ENCODE measurements around the gene BHLHA9. TPM values are rescaled to one million over a fixed set of nuclear protein-coding genes. Genes with fewer than 3 reads are reported as not detected.

Gene BHLHA9
- total and polyA plus RNA-seq, 2 donors from 2014 or later, result not detected

- TF ChIP-seq CTCF (IDR thresholded peaks at IDR 0.05; ENCODE audit: borderline replicate concordance, extremely low read depth, insufficient read depth), result no peak
- no peak for DNase-seq
- H3K4me3 ChIP-seq (ENCODE audit: low read length in 3 of 3), result no peak overlapping the region
- H3K4me1 ChIP-seq (ENCODE audit: control insufficient read depth in 2 of 3, insufficient read depth in 2 of 3, low read depth in 1 of 3, low read length in 3 of 3), result peaks cover 0 to 4% (median 0%) of the 10 kb centered on the region in 3 donors
- H3K27me3 ChIP-seq (ENCODE audit: control insufficient read depth, insufficient read depth, low read length), result no peaks in the 10 kb centered on the region
- FAIRE-seq, result no peak
- H3K27ac ChIP-seq (ENCODE audit: low read depth in 2 of 2, low read length in 2 of 2), result no peak overlapping the region
- H3K36me3 ChIP-seq (ENCODE audit: control insufficient read depth in 2 of 3, insufficient read depth in 3 of 3, low read length in 3 of 3), result no peaks in the 10 kb centered on the region
- intact Hi-C loops (cut with DNase I), result no loop called here
- no peaks in the 10 kb centered on the region for H3K9me3 ChIP-seq (ENCODE audit: control insufficient read depth in 2 of 3, insufficient read depth in 1 of 3, low read length in 3 of 3)
- no peak overlapping the region for H3K9ac ChIP-seq (ENCODE audit: low read length in 3 of 3)
Measured at GRCh38 chr17:1260770-1261161, 9.5 kb upstream of the BHLHA9 start.

- peaks cover 0 to 6% (median 0%) of the 10 kb centered on the region in 3 donors for H3K4me1 ChIP-seq (ENCODE audit: control insufficient read depth in 2 of 3, insufficient read depth in 2 of 3, low read depth in 1 of 3, low read length in 3 of 3)
- FAIRE-seq, result no peak
- peak in 3 of 5 donors; percentile 55 to 65 (median 62) for DNase-seq
- no peak overlapping the region for H3K27ac ChIP-seq (ENCODE audit: low read depth in 2 of 2, low read length in 2 of 2)
- no peak for TF ChIP-seq CTCF (IDR thresholded peaks at IDR 0.05; ENCODE audit: borderline replicate concordance, extremely low read depth, insufficient read depth)
- no peak overlapping the region for H3K4me3 ChIP-seq (ENCODE audit: low read length in 3 of 3)
- H3K36me3 ChIP-seq (ENCODE audit: control insufficient read depth in 2 of 3, insufficient read depth in 3 of 3, low read length in 3 of 3), result no peaks in the 10 kb centered on the region
- H3K9ac ChIP-seq (ENCODE audit: low read length in 3 of 3), result no peak overlapping the region
- intact Hi-C loops (cut with DNase I), result no loop called here
- no peaks in the 10 kb centered on the region for H3K9me3 ChIP-seq (ENCODE audit: control insufficient read depth in 2 of 3, insufficient read depth in 1 of 3, low read length in 3 of 3)
- H3K27me3 ChIP-seq (ENCODE audit: control insufficient read depth, insufficient read depth, low read length), result no peaks in the 10 kb centered on the region
Measured at GRCh38 chr17:1264196-1264595, 6.0 kb upstream of the BHLHA9 start.

GRCh38 chr17:1267471-1267943 is 2.7 kb upstream of the BHLHA9 start:
- DNase-seq (peak in 1 of 5 donors; percentile 24), FAIRE-seq (no peak)
- Histone ChIP-seq H3K27ac (ENCODE audit: low read depth in 2 of 2, low read length in 2 of 2) (peak overlapping the region; percentile 23 to 75), H3K4me3 (ENCODE audit: low read length in 3 of 3) (peak overlapping the region; percentile 58 to 76 (median 68)), H3K9me3 (ENCODE audit: control insufficient read depth in 2 of 3, insufficient read depth in 1 of 3, low read length in 3 of 3) (no peaks in the 10 kb centered on the region), H3K27me3 (ENCODE audit: control insufficient read depth, insufficient read depth, low read length) (no peaks in the 10 kb centered on the region), H3K9ac (ENCODE audit: low read length in 3 of 3) (peak overlapping the region in 2 of 3 donors; percentile 23 to 71), H3K4me1 (ENCODE audit: control insufficient read depth in 2 of 3, insufficient read depth in 2 of 3, low read depth in 1 of 3, low read length in 3 of 3) (peaks cover 0 to 3% (median 0%) of the 10 kb centered on the region in 3 donors), H3K36me3 (ENCODE audit: control insufficient read depth in 2 of 3, insufficient read depth in 3 of 3, low read length in 3 of 3) (no peaks in the 10 kb centered on the region)
- TF ChIP-seq CTCF (IDR thresholded peaks at IDR 0.05; ENCODE audit: borderline replicate concordance, extremely low read depth, insufficient read depth), result no peak
- intact Hi-C loops (cut with DNase I), result no loop called here

GRCh38 chr17:1271030-1271423 is 783 bp downstream of the BHLHA9 start:
- Histone ChIP-seq H3K9ac (ENCODE audit: low read length in 3 of 3) (no peak overlapping the region), H3K4me3 (ENCODE audit: low read length in 3 of 3) (no peak overlapping the region), H3K9me3 (ENCODE audit: control insufficient read depth in 2 of 3, insufficient read depth in 1 of 3, low read length in 3 of 3) (no peaks in the 10 kb centered on the region), H3K4me1 (ENCODE audit: control insufficient read depth in 2 of 3, insufficient read depth in 2 of 3, low read depth in 1 of 3, low read length in 3 of 3) (peaks cover 0 to 3% (median 0%) of the 10 kb centered on the region in 3 donors), H3K27ac (ENCODE audit: low read depth in 2 of 2, low read length in 2 of 2) (no peak overlapping the region), H3K36me3 (ENCODE audit: control insufficient read depth in 2 of 3, insufficient read depth in 3 of 3, low read length in 3 of 3) (no peaks in the 10 kb centered on the region), H3K27me3 (ENCODE audit: control insufficient read depth, insufficient read depth, low read length) (no peaks in the 10 kb centered on the region)
- TF ChIP-seq CTCF (IDR thresholded peaks at IDR 0.05; ENCODE audit: borderline replicate concordance, extremely low read depth, insufficient read depth), result no peak
- intact Hi-C loops (cut with DNase I), result loop anchor here (10.0 kb wide), 1 partner anchor 244 kb away; the partner anchor contains the start of gene INPP5K
- no peak for FAIRE-seq
- DNase-seq, result no peak
